ENCODE results near the gene GCAT.

DNA sequence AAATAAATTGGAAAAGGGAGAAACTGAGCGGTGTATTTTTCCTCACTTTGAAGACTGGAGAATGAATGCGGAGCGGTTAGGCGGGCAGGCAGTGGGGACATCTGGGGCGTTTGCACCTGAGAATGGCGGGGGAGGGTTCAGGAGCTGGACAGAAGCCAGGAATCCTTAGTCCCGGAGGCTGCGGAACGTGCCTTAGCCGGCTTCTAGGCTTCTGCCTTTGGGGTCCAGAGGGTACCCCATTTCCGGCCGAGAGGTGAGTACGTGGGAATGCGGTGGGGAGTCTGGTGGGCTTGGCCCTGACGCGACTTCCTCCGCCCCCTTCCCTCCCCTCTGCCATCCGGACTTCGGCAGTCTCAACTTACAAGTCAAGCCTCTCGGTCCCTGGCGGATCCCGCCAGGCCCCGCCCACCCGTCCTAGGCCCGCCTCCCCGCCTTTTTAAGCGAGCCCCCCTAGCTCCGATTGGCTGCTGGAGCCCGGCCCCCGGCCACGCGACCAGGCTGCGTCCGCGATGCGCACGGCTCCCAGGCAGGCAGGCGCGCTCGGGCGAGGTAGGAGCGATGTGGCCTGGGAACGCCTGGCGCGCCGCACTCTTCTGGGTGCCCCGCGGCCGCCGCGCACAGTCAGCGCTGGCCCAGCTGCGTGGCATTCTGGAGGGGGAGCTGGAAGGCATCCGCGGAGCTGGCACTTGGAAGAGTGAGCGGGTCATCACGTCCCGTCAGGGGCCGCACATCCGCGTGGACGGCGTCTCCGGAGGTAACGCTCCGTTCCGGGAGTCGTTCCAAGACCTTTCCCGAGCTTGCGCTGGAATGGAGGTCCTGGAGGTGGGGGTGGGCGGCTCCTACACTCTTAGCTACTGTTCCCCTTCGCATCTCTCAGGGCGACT is at the start of gene GCAT:
- peak; percentile 63; the same call in 1 of the 2 replicates for TF ChIP-seq POLR2AphosphoS5 (IDR thresholded peaks at IDR 0.05; ENCODE audit: borderline replicate concordance, low read depth, low read length)
- TF ChIP-seq EZH2 (IDR thresholded peaks at IDR 0.05), result no peak
- TF ChIP-seq FOXP2 (optimal IDR thresholded peaks at IDR 0.05; ENCODE audit: control extremely low read depth, extremely low read length, insufficient read depth), result no peak
